GM12878 (cell line): ENCODE measurements around the gene ABI2.

Source experiments
- CBFB ChIP-seq: IDR thresholded peaks from 2 replicates; pipeline ENCODE4 v1.6.1; 2016; ENCODE audit warnings: antibody characterized with exemption, low read depth
- CTCF ChIP-seq, 3 experiments: IDR thresholded peaks in 2 of 3; conservative IDR thresholded peaks in 1 of 3; 2 replicates each; pipeline ENCODE4 v1.5.1; 2011; ENCODE audit warnings: low read depth in 3 of 3, low read length in 3 of 3, mild to moderate bottlenecking in 3 of 3, control low read depth in 2 of 3, moderate library complexity in 2 of 3, inconsistent platforms in 1 of 3, mixed read lengths in 1 of 3; ENCODE audit not compliant: control insufficient read depth in 2 of 3, insufficient read depth in 1 of 3; ENCODE audit errors: extremely low read depth in 1 of 3
- GABPA ChIP-seq: IDR thresholded peaks from 2 replicates; pipeline ENCODE4 v1.6.1; 2014; ENCODE audit warnings: antibody characterized with exemption, low read depth, mild to moderate bottlenecking, inconsistent platforms
- POLR2A ChIP-seq: IDR thresholded peaks from 2 replicates; pipeline ENCODE4 v1.6.1; 2011; ENCODE audit warnings: low read depth, mild to moderate bottlenecking, low read length
- TAF1 ChIP-seq: IDR thresholded peaks from 2 replicates; pipeline ENCODE4 v1.6.1; 2011; ENCODE audit warnings: mild to moderate bottlenecking, low read depth, low read length, borderline replicate concordance
- TBL1XR1 ChIP-seq: IDR thresholded peaks from 2 replicates; pipeline ENCODE4 v1.6.1; 2012; ENCODE audit warnings: low read depth, low read length, improper control_type of control experiment
- ZNF274 ChIP-seq: IDR thresholded peaks from one replicate; pipeline ENCODE4 v1.8.0; 2011; ENCODE audit not compliant: insufficient read length, insufficient read depth

GRCh38 chr2:203366639-203367466 lies 38.7 kb downstream of the ABI2 start:
- TF ChIP-seq POLR2A (no peak), CBFB (no peak), CTCF (IDR thresholded peaks at IDR 0.05 in 2 of 3, conservative IDR thresholded peaks at IDR 0.05 in 1 of 3; ENCODE audit: control insufficient read depth in 2 of 3, extremely low read depth in 1 of 3, insufficient read depth in 1 of 3, low read depth in 3 of 3, low read length in 3 of 3) (no peak), ZNF274 (no peak), TBL1XR1 (no peak), TAF1 (no peak), GABPA (no peak)
